Measurements from ENCODE around the gene YBEY.

Gene YBEY

GRCh38 chr21:46329796-46330195 lies 43.7 kb downstream of the YBEY start:
- no peak for DNase-seq

DNA sequence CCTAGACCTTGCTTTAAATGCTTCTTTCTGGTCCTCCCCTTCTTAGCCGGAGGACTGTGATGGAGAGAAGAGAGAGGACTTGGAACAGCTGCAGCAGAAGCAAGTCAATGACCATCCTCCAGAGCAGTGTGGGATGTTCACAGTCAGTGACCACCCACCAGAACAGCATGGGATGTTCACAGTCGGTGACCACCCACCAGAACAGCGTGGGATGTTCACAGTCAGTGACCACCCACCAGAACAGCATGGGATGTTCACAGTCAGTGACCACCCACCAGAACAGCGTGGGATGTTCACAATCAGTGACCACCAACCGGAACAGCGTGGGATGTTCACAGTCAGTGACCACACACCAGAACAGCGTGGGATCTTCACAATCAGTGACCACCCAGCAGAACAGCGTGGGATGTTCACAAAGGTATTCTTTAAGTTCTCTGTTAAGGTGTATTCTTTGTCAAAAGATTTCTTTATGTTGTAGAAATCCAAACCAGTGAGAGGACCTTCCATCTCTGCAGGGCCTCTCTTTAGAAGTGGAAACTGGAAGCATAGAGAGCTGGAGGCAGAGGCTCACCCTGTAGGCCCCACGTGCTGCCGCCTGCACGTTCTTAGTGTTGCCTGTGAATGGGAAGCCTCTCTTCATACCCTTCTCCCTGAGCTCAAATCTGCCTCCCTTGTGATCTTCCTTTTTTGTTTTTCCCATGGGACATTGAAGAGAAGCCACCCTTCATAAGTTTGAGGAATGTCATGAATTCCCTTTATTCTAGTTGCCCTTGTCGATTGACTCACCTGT lies 48.4 kb downstream of the YBEY start:
- no peak for DNase-seq

GRCh38 chr21:46336603-46337002 lies 50.5 kb downstream of the YBEY start:
- DNase-seq = no peak

DNA sequence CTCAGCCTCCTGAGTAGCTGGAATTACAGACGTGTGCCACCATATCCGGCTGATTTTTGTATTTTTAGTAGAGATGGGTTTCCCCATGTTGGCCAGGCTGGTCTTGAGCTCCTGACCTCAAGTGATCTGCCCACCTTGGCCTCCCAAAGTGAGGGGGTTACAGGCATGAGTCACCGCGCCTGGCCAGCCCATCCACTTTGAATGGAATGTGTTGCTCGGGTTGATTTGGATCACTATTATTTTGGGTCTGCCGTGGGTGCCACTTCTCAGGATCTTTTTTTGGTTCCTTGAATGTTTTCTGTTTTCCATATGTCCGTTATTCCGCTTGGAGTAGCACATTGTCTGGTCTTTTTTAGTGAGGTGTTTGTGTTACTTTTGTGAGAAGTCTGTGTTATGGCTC lies 54.9 kb downstream of the YBEY start:
- DNase-seq = no peak

DNA sequence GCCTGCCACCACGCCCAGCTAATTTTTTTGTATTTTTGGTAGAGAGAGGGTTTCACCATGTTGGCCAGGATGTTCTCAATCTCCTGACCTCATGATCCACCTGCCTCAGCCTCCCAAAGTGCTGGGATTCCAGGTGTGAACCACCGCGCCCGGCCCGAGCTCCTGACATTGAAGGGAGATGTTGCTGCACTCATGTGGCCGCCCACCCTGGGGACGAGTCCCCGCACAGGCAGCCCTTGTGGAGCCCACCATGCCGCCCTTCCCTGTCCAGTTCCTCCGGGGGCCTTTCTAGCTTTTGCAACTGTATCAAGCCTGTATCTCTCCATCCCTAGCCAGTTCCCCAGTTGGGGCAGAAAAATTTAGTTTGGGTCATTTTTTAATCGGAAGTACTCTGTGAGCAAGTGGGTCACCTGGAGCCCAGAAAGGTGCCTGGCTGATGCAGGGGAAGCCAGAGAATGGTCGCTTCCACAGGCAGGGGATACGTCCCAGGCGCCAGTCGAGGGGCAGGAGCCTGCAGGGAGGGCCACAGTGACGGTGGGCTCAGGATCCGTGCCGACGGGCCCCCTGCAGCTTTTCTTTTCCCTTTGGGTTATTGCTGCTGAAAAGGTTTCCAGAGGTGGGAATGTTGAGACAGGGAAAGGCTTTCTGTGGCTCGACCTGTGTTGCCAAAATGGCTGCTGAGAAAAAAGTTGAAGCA lies 58.2 kb downstream of the YBEY start:
- DNase-seq = no peak

- DNase-seq = no peak
Observed at GRCh38 chr21:46345861-46346260, 59.7 kb downstream of the YBEY start.

DNA sequence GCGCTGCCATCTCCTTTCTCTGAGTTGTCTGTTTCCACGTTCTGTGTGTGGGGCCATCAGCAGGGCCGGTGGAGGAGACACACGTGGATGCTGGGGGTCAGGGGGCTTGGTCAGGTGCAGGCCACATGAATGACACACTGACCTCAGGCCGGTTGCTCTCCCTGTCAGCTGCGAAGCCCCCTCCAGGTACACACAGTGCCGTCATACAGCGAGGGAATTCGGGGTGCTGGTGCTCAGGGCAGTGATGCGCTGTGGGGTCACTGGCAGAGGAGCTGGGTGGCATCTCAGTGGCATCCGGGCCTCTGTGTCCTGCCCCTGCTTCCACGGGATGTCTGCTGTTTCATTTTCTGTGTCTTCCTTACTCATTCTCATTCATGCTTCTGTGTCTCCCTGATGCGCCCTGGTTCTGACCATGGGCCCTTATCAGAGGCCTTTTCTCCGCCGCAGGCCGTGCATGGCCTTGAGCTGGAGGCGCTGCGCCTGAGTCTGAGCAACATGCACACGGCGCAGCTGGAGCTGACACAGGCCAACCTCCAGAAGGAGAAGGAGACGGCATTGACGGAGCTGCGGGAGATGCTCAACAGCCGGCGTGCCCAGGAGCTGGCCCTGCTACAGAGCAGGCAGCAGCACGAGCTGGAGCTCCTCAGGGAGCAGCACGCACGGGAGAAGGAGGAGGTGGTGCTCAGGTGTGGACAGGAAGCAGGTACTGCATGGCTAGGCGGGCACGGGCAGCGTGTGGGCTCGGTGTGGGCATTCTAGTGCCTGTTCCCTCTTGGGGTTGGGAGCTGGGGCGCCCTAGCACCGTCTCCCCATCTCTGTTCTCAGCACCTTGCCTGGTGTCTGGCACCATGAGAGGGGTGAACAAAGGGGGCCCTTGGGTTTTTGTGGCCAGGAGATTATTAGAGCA lies 60.4 kb downstream of the YBEY start:
- no peak for DNase-seq

- no peak for DNase-seq
Observed at GRCh38 chr21:46347203-46347550, 61.0 kb downstream of the YBEY start.
